ENCODE measurements around the gene BARX1. TPM values are rescaled to one million over a fixed set of nuclear protein-coding genes. Genes with fewer than 3 reads are reported as not detected.
A peak's percentile ranks its signal among the peaks of the same experiment; 100 is the strongest.
"Not testable (repeated sequence)": the region's sequence is repeated elsewhere in the genome, so short reads cannot be mapped to it uniquely, and the experiment has no call there.

The BARX1 gene
- not detected in 2 replicates for total RNA-seq (2014; rRNA removed; shearing (Covaris generic))

DNA sequence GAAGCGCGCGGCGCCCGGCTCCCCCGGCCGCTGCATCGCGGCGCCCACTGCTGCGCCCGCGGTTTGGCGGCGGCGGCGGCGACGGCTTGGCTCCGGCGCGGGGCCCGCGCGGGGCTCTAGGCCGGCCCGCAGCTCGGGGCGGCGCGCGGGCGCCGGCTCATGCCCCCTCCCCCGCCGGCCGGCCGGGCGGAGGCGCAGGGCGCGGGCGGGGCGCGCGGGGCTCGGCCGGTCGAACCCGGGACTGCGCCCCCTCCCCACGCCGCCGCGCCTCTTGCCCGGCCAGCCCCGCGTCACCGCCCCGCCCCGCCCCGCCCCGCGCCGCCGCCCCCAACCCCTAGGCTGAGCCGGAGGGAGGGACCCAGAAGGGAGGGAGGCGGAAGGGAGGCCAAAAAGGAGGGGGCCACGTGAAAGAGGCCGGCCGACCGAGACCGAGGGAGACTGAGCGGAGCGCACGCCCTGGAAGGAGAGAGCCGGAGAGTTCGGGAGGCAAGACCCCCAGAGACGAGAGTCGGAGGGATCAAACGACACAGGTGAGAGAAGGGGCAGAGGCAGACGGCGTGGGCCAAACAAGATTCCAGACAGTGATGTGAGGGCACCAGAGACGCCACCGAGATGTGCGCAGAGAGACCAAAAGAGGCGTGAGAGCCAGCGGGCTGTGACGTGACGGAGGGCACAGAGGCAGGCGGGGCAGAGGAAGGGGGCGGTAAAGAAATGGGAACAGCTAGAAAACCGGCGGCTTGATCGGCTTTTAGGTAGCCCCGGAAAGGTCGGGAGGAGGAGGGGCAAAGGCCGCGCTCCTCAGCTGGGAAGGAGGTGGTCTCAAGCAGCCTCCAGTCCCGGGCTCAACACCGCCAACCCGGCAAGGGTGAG lies at the start of gene BARX1:
BARX1 (minus strand) TSS at position 245 of the 870 bp plus-strand sequence; CDS start at position 36, 209 bp downstream.
- no peak for DNase-seq (ENCODE audit: low spot score)

DNA sequence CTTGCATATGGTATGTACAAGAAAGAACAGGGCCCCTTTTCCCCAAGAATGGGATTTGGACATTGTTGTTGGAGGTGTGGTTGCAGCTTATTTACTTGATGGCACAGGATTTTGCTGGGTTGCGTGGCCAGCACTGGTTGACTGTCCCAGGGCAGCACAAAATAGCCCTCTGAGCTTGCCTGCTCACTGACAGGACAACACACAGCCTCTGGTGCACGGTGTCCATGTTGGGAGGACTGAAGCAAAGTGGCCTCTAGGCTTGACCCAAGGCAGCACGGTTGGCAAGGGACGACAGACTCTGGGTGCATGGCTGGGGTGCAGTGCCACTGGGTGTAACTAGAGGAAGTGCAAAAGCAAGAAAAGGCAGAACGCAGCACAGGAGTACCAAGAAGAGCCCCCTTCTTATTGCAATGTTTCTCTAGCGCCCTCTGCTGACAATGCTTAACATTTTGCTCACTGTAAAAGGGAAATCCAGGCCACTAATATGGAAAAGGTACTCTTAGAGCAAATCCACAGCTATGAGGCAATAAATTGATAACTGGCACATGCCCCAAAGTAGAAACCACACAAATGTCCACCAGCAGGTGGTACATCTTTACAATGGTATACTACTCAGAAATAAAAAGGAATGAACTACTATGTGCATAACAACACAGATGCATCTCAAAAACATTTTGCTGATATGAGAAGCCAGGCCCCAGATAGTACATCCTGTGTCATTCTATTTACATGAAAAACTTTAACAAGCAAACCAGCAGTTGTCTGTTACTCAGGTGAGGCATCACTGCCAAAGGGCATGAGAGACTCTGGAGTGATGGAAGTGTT lies 47.4 kb upstream of the BARX1 start:
- peak; percentile 64 for DNase-seq (ENCODE audit: low spot score)

- peak; percentile 22 for DNase-seq (ENCODE audit: low spot score)
Measured at GRCh38 chr9:93996863-93997262, 41.7 kb upstream of the BARX1 start.

- no peak for DNase-seq (ENCODE audit: low spot score)
Measured at GRCh38 chr9:93996367-93996766, 41.2 kb upstream of the BARX1 start.

DNA sequence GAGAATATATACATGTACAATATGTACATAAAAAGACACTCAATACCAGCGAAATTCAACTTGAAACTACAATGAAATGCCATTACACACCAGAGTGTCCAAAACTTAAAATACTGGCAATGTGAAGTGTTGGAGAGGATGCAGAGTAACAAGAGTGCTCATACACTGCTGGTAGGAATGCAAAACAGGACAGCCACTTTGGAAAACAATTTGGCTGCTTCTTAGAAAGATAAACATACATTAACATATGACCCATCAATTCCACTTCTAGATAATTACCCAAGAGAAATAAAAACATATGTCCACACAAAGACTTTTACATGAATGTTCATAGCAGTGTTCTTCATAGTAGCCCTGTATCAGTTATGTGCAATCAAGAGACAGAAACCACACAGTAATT lies 39.4 kb upstream of the BARX1 start:
- DNase-seq (ENCODE audit: low spot score), result no peak

GRCh38 chr9:93994132-93994531 lies 39.0 kb upstream of the BARX1 start:
- DNase-seq (ENCODE audit: low spot score), result no peak

- DNase-seq (ENCODE audit: low spot score), result no peak
Measured at GRCh38 chr9:93992830-93993229, 37.7 kb upstream of the BARX1 start.

DNA sequence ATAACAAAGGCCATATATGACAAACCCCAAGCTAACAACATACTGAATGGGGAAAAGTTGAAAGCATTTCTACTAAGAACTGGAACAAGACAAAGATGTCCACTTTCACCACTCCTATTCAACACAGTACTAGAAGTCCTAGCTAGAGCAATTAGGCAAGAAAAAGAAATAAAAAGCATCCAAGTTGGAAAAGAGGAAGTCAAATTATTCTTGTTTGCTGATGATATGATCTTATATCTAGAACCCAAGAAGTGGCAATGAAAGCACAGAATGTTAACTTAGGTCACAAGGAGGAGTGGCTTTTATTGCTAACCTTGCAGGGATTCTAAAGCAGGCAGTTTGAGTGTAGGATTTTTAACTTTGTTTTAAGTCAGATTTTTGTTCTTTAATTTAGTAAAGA lies 35.3 kb upstream of the BARX1 start:
- no peak for DNase-seq (ENCODE audit: low spot score)

DNA sequence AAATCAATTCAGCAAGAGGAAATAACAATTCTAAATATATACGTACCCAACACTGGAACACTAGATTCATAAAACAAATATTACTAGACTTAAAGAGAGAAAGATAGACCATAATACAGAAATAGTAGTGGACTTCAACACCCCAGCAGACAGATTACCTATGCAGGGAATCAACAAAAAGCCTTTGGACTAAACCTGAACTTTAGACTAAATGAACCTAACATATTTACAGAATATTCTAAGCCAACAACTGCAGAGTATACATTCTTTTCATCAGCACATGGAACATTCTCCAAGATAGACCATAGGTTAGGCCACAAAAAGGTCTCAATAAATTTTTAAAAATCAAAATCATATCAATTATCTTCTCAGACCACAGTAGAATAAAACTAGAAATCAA lies 32.9 kb upstream of the BARX1 start:
- no peak for DNase-seq (ENCODE audit: low spot score)

DNA sequence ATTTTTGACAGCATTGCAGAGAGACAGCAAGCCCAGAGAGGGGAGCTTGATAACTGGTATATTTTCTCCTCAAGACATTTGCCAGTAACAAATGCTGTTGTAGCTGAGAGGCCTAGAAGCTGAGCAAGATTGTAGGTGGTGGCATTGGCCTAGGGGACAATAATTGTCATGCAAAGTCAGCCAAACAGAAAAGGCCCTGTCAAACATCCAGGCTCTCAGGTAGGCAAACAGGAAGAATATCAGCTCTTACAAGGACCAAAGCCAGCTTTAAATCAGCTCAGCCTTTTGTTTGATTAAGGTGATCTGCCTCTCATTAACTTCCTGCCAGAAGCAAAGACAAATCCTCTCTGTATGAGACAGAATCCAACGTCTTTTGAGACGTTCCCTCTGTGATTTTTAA lies 29.7 kb upstream of the BARX1 start:
- no peak for DNase-seq (ENCODE audit: low spot score)

DNA sequence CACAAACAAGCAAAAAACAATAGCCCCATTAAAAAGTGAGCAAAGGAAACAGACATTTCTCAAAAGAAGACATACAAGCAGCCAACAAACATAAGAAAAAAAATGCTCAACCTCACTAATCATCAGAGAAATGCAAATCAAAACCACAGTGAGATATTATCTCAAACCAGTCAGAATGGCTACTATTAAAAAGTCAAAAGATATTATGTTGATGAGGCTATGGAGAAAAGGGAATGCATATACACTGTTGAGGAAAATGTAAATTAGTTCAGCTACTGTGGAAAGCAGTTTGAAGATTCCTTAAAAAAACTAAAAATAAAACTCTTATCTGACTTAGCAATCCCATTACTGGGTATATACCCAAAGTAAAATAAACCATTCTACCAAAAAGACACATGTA lies 28.7 kb upstream of the BARX1 start:
- DNase-seq (ENCODE audit: low spot score), result no peak

GRCh38 chr9:93979721-93980120 lies 24.6 kb upstream of the BARX1 start:
- DNase-seq (ENCODE audit: low spot score), result no peak

- DNase-seq (ENCODE audit: low spot score), result no peak
Measured at GRCh38 chr9:93978551-93978950, 23.4 kb upstream of the BARX1 start.

GRCh38 chr9:93976973-93977372 lies 21.8 kb upstream of the BARX1 start:
- DNase-seq (ENCODE audit: low spot score), result no peak

DNA sequence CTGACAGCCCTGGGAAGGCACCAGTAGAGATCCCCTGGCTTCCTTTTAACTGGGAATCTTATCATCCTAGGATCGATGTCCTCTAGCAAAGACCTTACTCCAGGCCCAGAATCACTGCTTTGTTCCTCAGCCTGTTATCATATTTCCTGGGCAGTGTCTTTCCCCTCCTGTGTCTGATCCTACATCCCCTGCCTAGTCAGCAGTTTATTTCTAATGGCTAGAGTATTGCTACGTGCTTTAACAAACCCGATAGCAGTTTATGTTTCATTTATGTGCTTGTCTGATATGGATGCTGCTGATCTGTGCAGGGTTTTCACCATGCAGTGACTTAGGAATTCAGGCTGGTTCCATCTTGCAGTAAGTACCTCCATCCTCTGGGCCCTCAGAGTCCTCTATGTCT lies 20.9 kb upstream of the BARX1 start:
- no peak for DNase-seq (ENCODE audit: low spot score)

DNA sequence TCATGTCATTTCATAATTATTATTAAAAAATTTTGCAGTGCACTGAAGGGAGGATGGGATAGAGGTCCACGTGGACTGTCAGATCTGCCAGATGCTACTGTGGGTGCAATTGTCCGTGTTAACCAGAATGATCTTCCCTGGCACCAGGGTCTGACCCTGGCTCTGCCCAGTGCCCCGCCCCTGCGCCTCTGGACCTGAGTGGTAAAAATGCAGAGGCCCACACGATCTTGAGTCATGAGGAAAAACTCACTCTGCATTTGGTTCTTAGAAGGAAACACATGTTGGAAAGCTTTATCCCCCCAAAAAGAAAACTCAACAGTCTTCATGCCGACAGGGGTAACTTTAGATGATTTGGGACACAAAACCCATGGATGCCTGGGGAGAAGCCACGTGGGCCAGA lies 20.1 kb upstream of the BARX1 start:
- DNase-seq (ENCODE audit: low spot score), result no peak

DNA sequence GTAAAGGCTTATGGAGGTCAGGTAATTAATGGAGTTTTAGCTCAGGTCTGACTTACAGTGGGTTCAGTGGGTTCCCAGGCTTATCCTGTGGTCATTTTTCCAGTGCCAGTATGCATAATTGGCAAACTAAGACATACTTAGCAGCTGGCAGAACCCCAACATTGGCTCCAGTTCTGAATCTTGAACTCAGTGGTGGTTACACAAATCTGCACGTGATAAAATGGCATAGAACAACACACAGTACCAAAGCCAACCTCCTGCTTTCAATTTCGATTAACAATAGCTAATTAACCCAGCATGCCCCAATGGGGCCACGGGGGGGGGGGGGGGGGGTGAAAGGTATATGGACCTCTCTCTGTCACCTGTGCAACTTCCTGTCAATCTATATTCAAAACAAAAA lies 19.0 kb upstream of the BARX1 start:
- no peak for DNase-seq (ENCODE audit: low spot score)

- not testable (repeated sequence) for DNase-seq (ENCODE audit: low spot score)
Measured at GRCh38 chr9:93972655-93973054, 17.5 kb upstream of the BARX1 start.

GRCh38 chr9:93969328-93969661 lies 14.1 kb upstream of the BARX1 start:
- DNase-seq (ENCODE audit: low spot score), result no peak

DNA sequence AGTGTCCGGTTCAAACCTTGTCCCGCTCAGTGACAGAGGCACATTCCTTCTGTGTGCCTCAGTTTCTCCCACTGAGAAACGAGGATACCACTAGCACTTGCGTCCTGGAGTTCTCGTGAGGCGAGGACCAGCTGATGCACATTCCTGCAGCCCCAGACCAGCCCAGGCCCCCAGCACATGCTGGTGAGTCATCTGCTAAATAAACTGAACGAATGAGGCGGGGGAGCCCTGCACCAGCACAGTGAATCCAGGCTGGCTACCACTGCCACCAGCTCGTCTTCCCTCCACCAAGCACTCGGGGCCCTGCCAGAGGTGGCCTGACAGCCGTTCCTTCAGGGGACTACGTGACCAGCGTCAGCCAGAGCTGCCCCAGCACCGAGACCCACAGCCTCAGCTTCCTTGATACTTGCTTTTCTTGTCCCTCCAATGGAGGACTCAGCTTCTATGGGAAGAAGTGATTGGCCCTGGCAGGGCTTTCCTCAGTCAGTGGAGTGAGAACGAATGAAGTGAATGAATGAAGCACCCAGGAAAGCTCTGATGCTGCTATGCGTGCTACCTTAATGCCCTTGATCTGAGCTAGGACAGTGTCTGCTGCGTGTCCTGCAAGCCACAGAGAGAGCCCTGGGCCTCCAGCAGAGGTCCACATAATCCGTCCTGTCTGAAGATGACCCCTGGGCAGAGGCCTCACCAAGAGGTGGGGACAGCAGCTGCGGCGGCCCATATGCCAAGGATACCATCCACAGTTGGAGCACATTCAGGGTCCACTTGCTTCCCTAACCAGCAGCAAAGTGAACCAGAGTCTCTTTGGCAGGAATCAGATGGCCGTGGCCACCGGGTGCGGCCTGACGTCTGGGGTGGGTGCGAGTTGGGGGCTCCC lies 13.5 kb upstream of the BARX1 start:
- no peak for DNase-seq (ENCODE audit: low spot score)

- no peak for DNase-seq (ENCODE audit: low spot score)
Measured at GRCh38 chr9:93967020-93967803, 12.1 kb upstream of the BARX1 start.
